Inflammatory macrophage (primary cell): ENCODE data around the gene TRPV3.
"Not testable (repeated sequence)": the region's sequence is repeated elsewhere in the genome, so short reads cannot be mapped to it uniquely, and the experiment has no call there.

Source experiments
- DNase-seq, 2 donors: peaks; one replicate each; pipeline ENCODE4 v3.0.0-alpha.2; 2020 to 2022

TRPV3 gene

DNA sequence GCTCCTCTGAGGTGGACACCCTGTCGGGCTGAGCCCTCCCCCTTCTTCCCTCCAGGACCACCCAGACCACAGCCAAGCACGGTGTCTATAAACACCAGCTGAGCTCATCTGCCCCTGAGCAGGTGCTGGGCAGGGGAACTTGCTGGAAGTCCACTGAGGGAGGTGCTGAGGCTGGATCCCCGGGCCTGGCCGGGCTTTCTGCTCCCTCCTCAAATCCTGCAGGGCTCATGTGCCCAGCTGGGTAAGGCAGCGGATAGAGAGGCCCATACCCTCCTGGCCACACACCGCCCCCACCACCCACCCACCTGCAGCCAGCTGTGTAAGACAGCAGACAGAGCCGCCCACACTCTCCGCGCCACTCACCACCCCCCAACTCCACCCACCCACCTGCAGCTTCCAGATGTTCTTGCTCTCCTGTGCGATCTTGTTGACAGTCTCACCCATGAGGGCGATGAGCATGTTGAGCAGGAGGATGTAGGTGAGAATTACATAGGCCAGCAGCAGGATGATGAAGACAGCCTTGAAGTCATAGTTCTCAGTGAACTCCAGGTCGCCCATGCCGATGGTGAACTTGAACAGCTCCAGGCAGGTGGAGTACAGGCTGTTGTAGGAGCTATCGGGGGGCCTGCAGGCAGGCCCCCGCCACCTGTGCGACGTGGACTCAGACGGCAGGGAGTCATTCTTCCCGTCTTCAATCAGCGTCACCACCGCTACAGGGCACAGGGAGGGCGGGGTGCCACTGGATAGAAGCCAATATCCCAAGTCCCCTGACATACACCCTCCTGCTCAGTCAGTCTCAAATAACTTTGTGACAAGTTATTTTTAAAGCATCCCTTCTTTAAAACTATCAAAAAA, 15.9 kb upstream of the TRPV3 start:
- no peak for DNase-seq

DNA sequence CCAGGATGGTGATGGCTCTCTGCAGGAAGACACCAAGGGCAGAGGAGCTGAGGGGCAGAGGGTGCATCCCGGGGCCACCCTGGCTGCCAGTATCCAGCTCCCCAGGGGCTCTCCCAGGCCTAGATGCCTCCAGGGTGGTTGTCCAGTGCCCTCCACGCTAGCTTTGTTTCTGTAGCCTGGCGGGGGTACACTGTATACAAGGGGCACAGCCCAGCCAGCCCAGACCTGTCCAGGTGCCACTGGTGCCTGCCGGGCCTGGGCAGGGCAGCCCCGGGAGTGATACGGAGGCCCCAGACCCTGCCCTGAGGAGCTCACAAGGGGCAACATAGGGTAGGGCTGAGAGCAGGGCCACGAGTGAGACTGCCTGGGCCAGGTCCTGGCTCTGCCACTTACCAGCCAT, 14.6 kb upstream of the TRPV3 start:
- no peak for DNase-seq

DNA sequence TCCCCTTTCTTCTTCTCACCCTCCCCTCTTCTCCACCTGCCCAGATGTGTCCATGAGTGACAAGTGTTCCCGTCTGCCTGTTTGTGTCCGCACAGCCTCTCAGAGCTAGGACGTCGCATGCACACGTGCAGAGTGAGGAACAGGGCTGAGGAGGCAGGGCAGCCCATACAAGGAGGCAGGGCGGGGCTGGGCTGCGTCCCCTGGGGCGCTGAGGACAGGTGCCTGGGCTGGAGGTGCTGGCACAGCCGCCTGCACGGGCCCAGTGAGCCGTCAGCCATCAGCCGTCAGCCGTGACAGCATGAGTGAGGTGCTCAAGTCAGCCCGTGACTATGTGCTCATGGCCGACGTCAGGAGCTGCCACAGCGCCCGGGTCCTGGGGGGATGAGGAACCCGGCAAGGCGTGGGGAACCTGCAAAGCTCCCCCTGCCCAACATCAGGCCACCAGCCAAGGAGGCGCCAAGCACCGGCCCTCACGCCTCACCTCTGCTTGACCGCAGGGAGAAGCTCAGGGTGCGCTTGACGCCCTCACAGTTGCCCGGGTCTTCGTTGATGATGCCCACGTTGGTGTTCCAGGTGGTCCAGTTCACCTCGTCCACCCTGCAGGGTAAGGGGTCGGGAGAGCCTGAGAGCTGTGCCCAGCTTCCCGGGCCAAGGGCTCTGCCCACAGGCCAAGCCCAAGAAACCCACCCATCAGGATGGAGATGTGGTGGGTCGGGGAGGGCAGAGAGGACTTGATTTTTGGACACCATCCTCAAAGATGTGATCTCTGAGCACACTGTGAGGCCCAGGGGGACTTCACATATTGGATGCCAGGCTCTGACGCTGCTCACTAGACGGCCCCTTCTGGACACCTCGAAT, 13.7 kb upstream of the TRPV3 start:
- no peak for DNase-seq

DNA sequence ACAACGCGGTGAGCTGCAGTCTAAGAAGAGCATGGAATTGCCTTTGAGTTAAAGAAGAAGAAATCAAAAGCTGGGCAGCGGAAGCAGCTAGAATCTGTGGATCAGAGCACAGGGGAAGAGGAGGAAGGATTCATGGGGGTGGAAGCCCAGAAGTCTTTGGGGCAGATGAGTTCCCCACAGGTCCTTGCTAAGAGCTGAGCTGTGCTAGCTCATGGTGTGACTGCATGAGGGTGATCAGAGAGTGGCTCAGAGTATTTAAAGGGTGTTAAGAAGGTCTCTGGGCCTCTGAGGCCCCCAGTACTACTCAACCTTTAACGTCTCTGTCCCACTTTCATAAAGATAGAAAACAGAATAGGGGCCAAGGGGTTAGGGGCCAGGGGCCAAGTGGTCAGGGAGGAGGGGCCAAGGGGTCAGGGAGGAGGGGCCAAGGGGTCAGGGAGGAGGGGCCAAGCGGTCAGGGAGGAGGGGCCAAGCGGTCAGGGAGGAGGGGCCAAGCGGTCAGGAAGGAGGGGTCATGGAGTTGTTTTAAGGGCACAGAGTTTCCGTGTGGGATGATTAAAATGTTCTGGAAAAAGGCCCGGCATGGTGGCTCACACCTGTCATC, 12.0 kb upstream of the TRPV3 start:
- DNase-seq, result no peak

DNA sequence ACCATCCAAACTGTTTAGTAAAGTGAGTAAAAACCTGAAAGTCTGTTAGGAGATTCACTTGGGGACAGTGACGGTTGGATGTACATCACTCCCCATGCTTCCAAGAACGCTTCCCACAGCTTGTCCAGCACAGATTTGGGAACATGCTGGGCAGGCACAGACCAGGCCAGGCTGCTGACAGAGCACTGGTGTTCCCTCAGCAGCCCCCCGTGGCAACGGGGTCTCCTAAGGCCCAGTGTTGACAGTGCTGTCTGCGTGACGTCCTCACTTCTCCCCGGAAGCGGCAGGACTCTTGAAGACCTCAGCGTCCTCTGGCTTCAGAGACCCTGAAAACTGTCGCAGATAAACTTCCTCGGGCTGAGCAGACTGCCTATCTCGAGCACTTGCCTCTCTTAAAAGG, 8.9 kb upstream of the TRPV3 start:
- no peak for DNase-seq

DNA sequence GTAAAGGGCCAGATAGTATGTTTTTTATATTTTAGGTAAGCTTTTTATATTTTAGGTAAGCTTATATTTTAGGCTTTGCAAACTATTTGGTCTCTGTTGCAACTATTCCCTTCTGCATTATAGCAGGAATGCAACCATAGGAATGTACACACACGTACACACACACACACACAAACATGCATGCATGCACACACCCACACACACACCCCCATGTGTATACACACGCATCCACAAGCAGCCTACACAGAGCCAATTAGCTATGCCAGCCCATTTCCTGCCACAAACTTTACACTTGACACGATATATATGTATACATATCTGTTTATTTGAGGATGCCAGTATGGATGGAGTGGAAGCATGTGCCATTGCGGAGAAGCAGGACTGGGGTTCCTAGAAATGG, 7.5 kb upstream of the TRPV3 start:
- DNase-seq, result no peak

DNA sequence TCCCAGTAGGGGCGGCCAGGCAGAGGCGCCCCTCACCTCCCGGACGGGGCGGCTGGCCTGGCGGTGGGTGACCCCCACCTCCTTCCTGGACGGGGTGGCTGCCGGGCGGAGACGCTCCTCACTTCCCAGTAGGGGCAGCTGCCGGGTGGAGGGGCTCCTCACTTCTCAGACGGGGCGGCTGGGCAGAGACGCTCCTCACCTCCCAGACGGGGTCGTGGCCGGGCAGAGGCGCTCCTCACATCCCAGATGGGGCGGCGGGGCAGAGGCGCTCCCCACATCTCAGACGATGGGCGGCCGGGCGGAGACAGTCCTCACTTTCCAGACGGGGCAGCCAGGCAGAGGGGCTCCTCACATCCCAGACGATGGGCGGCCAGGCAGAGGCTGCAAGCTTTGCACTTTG, 6.6 kb upstream of the TRPV3 start:
- DNase-seq, result not testable (repeated sequence)

DNA sequence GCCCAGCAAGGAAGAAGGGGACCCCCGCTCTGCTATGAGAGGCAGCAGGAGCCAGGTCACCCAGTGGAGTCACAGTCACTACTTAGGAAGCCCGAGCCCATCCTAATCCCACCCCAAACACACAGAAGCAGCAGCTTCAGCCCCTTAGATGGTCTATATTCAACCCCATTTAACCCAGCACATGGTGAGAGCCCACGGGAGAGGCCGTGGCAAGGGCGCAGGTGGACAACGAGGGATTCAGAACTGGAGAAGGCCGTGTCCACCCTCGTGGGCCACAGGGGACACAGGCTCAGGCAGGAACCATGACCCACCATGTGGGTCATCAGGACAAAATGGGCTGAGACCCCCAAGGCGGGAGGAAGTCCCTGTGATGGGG, 1.6 kb upstream of the TRPV3 start:
- DNase-seq, result no peak

DNA sequence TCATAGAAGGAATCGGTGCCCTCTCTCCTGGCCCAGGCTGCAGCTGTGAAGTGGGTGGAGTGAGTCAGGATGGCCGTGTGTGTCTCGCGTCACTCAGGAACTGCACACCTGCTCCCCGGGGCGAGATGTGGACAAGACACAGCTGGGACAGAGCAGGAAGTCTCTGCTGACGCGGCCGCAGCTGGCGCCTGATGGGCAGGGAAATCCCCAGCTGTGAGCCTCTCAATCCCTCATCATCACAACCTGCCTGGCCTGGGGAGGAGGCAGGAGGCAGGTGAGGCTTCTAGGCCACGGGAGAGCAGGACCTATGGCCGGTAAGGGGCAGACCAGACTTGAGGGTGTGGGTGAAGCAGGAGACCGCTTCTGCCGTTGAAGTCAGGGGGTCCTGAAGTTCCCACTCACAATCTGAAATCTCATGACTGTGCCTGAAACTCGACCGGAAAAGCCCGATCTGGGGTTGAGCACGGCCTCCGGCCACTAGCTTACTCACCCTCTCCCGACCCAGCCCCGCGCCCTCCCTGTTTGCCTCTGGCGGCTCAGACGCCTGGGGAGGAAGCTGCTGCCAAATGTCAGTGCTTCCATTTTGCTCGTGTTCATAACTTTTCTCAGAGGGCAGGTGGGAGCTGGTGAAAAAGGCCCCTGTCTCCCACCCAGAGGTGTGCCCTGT, 1.1 kb upstream of the TRPV3 start:
- no peak for DNase-seq

DNA sequence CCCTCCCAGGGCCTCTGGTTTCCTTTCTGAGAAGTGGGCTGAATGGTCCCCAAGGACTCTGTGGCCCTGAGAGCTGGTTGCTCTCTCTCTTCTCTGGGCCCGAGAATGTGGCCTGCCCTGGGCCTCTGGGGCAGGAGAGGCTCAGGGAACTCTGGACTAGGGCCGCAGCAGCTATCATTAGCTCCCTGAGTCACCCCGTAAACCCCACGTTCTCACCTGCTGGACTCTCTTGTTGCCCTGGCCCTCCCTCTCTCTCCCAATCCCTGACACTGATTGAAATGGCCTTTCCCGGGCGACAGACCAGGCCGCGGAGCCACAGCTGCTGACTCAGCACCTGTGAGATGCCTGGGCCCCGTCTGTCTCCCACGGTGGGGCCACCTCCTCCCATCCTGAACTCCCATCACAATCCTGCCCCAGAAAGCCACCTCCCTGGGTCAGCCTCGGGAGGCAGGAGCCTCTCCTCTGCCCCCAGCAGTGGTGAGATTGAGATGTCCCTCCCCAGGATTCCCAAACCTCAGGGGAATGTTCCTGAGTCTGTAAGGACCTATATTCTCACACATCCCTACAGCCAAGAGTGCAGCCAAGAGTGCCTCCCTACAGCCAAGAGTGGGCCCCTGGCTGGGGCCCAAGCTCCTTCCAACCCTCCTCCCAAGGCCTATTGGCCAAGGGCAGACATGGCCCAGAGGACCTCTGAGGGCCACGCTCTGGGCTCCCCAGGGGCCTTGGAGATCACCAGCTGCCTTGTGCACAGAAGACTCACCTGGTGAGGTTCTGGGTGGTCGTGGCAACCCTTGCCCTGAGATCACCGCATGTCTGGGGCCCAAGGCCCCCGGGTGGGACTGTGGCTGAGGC, 470 bp downstream of the TRPV3 start:
- no peak for DNase-seq

DNA sequence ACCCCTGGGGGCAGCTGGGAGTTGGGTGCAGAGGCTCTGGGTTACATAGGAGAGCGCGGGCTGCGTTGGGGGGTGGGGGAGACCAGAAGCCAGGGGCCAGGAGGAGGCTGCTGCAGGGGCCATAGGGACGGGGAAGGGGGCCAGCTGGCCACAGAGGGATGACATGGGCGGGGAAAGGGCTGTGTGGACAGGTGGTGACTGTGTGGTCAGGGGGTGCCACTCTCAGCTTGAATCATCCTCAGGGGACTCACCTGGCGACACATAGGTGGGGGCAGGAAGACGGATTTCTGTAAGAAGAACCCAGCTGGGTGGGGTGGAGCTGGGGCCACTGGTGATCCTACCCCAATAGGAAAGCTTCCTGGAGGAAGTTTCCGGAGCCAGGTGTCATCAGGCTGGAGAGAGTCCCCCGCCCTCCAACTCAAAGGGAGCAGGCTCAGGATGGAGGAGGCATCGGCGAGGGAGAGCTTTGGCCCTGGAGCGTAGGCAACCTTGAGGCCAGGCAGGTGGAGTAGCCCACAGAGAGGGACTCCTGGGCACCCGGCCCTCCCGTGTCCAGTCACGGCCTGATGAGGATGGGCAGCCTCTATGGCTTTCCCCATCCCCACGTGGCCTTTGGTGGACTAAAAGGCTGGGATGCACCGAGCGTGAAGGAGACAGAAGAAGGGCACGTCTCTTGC, 1.2 kb downstream of the TRPV3 start:
- DNase-seq, result no peak

DNA sequence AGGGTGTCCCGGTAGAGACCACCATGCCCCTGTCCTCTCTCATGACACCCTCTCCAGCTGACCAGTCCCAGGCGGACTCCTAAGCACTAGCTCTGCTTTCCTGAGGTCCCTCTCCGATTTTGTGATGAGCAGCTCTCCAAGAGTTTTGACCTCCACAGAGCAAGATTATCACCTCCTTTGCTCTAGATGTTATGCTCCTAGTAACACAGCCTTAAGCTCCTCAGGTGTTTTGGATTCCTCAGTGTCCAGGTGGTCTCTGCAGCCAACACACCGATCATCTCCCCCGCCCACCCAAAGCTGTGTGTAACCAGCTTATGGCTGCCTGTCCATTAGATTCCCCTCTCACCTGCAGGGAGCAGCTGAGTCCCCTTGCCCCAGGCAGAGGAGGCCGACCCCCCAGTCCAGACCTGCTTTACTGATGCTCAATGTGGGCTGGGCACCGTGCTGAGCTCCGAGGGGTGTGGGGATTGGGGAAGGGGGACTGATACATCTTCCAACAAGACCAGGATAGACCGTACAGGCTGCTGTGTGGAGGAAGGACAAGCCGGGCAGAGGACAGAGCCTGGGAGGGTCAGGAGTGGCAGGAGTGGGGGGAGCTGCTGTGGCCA, 2.3 kb downstream of the TRPV3 start:
- DNase-seq, result no peak

DNA sequence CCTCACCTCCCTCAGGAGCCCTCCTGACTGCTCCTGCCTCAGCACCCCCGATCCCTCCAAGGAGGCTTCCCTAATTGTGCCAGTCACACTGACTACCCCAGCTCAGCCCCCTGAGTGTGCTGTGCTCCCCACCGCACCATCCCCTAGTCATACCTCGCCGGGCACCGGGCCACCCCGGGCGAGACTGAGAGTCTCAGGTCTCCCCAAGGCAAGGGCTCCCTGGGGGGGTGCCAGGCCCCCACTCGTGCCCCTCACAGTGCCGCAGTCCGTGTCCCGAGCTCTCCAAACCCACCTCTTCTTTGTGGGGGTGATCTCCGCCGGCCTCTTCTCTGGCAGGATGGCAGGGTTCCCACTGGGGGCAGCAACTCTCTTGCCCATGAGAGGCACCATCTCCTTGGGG, 3.2 kb downstream of the TRPV3 start:
- DNase-seq, result no peak

DNA sequence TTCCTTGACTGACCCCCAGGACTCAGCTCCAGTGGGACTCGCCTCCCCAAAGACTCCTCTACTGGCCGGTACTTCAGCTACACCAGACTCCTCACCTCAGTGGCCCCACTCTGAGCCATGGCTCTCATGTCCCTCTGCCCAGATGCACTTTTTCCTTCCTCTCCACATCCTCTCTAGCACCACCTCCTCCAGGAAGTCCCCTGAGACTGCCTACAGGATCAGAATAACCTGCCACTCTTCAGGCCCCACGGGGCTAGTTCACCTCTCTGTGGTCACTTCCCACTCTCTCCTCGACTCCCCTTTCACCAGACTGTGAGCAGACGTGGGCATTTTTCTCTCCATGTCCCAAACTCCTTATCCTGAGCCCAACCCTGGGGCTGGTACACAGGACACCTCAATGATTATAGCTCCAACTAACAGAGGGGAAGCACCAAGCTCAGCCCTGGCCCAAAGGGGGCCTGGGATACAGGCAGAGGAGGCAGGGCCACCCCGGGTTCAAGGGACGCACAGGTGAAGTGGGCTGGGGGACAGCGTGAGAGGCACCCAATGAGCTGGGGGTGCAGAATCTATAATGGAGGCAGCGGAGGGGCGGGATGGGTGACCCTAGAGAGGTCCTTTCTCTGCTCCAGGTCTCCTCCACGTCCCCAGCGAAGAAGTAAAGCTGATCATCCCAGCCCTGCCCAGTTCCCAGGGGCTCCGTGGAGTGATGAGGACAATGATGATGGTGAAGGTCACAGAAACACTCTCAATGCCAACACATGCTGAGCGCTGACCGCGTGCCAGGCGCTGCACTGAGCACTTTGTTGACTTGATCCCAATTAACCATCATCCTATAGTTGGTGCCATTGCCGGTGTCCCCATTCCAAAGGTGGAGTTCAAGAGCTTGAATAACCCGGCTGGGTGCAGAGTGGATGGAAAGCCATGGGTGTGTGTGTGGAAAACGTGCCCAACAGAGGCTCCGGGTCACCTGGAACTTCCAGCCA, 3.9 kb downstream of the TRPV3 start:
- no peak for DNase-seq

DNA sequence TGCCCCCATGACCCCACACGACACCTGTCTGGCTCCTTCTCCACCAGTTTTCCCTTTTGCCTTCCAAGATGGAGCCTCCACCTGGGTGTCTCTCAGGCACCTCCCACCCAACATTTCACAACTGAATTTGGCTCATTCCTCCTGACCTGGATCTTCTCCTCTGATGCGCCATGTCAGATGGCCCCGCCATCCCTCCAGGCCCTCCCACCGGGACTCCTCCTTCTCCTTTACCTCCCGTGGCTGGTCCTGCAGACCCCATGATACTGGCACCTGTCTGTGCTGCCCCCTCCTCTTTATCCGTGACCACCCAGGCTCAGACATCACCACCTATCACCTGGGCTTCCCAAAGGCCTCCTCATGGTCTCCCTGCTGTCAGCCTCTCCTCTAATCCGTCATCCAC, 4.7 kb downstream of the TRPV3 start:
- no peak for DNase-seq

DNA sequence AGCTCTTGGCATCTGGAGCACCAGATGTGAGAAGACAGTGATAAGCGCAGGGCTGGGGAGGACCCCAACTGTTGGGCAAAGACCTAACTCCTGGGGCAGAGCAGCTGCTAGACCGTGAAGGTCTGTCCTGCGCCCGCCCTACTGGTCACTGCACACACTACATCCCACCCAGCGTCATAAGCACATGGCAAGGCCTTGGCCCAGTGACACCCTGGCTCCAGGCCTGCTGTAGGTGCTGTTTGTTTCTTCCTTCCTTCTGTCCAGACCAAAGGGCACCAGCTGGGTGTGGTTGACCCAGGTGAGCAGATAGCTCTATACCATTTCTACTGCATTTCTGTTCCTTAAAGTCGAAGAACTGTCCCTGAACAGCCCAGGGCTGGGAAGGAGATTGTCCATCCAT, 6.4 kb downstream of the TRPV3 start:
- DNase-seq, result no peak

DNA sequence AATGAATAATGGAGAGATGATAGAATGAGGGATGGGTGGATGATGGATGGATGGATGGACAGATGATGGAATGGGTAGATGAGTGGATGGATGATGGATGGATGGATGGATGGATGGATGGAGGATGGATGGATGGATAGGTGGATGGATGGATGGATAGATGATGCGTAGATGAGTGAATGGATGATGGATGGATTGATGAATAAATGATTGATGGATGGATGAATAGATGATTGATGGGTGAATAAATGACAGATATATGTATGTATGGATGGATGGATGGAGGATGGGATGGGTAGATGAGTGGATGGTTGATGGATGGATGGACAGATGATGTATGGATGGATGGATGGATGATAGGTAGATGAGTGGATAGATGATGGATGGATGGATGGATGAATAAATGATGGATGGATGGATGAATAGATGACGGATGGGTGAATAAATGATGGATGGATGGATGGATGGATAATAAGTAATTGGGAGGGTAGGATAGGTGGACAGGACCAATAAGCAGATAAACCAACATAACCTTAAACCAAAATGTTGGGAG, 7.9 kb downstream of the TRPV3 start:
- no peak for DNase-seq

DNA sequence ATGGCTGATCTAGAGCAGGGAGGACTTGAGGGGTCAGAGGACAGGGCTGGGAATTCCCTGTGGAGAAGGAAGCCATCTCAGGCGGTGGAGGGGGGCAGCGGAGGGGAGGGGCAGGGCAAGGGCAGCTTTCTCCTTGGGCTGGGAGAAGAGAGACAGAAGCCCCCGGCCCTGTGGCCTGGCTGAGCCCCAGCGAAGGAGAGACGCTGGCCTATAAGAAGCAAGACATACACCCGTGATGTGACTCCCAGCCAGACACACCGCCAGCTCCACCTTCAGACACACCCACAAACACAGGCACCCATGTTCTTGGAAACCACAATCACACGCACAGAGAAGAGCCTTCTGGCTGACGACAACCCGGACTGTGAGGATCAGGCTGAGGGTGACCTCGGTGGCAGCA, 10.0 kb downstream of the TRPV3 start:
- no peak for DNase-seq

DNA sequence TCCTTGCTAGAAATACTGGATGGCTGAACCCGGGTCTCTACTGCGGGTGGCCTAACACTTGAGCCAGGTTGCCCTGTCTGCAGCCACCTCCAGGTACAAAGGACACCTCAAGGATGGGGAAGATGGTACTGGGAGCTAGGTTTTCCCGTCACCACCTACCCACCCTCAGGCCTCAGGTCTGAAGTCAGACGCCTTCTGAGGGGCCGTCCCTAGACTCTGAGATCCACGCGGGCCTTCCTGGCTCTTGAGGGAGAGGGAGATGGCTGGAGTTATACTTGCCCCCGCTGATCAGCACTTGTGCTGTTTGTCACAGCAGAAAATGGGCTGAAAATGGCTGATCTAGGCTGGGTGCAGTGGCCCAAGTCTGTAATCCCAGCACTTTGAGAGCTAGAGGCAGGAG, 10.6 kb downstream of the TRPV3 start:
- DNase-seq, result no peak
